Duodenal mucosa (tissue), 2 donors: ENCODE measurements around the gene FAM193B.

ENCODE experiments used
- H3K27ac ChIP-seq: one replicate; pipeline ENCODE4 v1.7.0; 2013; ENCODE audit warnings: low read depth, low read length
- H3K27me3 ChIP-seq, 2 donors: one replicate each; pipeline ENCODE4 v1.7.0; 2013; ENCODE audit warnings: low read length in 2 of 2, control low read depth in 1 of 2; ENCODE audit not compliant: insufficient read depth in 2 of 2, control insufficient read depth in 1 of 2
- H3K36me3 ChIP-seq, 2 donors: one replicate each; pipeline ENCODE4 v1.7.0; 2013; ENCODE audit warnings: low read length in 2 of 2, control low read depth in 1 of 2; ENCODE audit not compliant: insufficient read depth in 2 of 2, control insufficient read depth in 1 of 2
- H3K4me1 ChIP-seq, 2 donors: one replicate each; pipeline ENCODE4 v1.7.0; 2013; ENCODE audit warnings: low read length in 2 of 2, control low read depth in 1 of 2; ENCODE audit not compliant: insufficient read depth in 2 of 2, control insufficient read depth in 1 of 2
- H3K4me3 ChIP-seq, 2 donors: one replicate each; pipeline ENCODE4 v1.7.0; 2013; ENCODE audit warnings: low read length in 2 of 2, low read depth in 1 of 2
- H3K9ac ChIP-seq, 2 donors: one replicate each; pipeline ENCODE4 v1.7.0; 2013; ENCODE audit warnings: low read length in 2 of 2, low read depth in 1 of 2
- H3K9me3 ChIP-seq, 2 donors: one replicate each; pipeline ENCODE4 v1.7.0; 2013; ENCODE audit warnings: low read length in 2 of 2, control low read depth in 1 of 2; ENCODE audit not compliant: control insufficient read depth in 1 of 2

Gene FAM193B

DNA sequence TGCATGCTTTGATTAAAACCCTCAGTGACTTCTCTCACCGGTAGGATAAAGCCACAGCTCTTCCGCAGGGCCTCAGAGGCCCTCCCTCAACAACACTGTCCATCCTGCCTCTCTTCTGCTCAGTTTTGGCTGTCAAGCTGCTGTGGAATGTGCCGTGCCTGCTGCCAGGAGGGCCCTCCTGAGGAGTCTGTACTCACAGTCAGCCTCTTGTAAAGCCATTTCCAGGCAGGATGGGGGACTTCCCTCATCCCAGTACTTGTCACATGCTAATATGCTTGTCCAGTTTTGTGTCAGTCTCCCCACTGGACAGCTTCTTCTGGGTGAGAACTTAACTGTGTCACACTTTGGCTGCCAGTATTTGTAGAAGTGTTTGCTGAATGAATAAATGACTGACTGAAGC is 23.7 kb downstream of the FAM193B start:
- Histone ChIP-seq H3K27me3 (no peaks in the 10 kb centered on the region), H3K27ac (no peak overlapping the region)

DNA sequence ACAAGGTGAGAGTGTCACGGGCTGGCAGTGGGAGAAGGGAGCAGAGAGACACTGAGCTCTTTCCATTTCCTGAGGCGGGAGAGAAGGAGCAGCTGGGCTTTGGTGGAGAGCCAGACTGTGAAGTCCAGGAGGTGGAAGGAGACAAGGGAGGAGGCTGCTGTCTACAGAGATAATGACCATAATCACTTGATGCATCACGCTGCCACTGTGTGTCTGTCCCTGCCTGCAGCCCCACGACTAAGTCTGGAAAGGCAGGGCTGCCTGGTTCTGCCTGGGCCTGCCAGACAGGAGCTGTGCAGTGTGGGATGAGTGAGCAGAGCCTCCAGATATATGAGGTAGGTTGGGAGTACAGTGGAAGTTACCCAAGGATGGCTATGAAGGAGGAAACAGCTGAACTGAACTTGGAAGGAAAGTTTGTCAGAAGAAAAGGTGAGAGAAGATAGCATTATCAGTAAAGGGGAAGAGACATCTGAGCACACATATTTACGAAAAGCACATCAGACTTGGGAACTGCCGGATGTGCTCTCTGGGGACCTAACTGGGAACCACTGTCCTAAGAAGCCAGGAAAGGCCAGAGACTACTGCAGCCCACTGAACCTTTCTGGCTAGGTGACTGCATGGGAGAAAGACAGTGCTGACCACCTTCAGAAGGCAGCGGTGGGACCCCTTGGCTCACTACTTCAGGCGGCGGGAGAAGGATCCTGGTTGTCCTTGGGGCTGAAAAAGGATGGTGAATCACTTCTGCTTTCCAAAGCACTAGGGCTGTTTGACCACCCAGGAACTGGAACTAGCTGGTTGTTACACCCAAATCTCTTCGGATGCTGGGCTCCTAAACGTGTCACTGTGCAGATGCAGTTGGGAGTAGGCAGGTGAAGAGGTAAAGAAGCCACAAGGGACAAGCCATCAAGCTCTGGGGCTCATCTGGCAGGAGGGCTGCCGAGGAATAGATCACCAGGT is 24.8 kb downstream of the FAM193B start:
- Histone ChIP-seq H3K27me3 (no peaks in the 10 kb centered on the region), H3K4me1 (no peaks in the 10 kb centered on the region), H3K36me3 (peaks cover 55 to 89% of the 10 kb centered on the region in 2 donors), H3K4me3 (no peak overlapping the region), H3K27ac (no peak overlapping the region), H3K9ac (no peak overlapping the region), H3K9me3 (no peaks in the 10 kb centered on the region)

More for the DNA sequence above, 23.7 kb downstream of the FAM193B start:
- Histone ChIP-seq H3K4me1 (no peaks in the 10 kb centered on the region), H3K36me3 (peaks cover 57 to 80% of the 10 kb centered on the region in 2 donors), H3K9ac (no peak overlapping the region), H3K4me3 (no peak overlapping the region), H3K9me3 (no peaks in the 10 kb centered on the region)

DNA sequence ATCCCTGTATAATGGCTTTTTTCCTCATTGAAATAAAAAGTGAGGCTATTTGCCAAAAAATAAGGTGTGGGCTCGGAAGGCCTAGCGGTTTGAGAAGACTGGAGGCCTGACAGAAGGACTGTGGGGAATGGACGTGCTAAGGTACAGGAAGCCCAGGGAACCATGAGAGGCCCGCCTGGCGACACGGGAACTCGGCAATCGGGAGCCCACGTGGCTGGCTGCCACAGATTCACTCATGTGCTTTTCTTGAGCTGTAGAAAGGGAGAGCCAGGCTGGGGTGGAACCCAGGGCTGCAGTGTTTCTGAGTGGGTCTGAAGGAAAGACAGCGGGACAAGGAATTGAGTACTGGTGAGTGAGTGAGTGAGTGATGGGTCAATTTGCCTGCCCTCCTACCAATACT is 25.7 kb downstream of the FAM193B start:
- Histone ChIP-seq H3K4me1 (no peaks in the 10 kb centered on the region), H3K27me3 (no peaks in the 10 kb centered on the region), H3K36me3 (peaks cover 54 to 93% of the 10 kb centered on the region in 2 donors), H3K9me3 (no peaks in the 10 kb centered on the region), H3K4me3 (no peak overlapping the region), H3K9ac (no peak overlapping the region), H3K27ac (no peak overlapping the region)

DNA sequence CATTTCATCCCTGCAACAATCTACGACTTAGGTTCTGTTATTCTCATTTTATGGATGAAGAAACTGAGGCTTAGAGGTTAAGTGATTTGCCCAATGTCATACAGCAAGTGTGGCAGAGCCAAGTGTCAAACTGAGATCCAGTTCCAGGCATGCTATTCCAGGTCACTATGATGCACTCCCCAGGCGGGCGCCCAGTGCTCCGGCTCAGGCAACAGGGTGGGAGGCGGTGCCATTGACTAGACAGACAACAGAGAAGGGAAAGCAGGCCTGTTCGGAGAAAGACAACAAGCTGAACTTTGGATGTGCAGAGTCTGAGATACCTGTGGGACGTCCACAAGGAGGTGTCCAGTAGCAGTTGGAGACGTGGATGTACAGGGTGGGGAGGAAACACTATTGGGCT is 26.8 kb downstream of the FAM193B start:
- H3K36me3 ChIP-seq, result peaks cover 49 to 90% of the 10 kb centered on the region in 2 donors
- no peaks in the 10 kb centered on the region for H3K4me1 ChIP-seq
- H3K27ac ChIP-seq, result no peak overlapping the region
- no peaks in the 10 kb centered on the region for H3K27me3 ChIP-seq
- H3K9me3 ChIP-seq, result no peaks in the 10 kb centered on the region
- H3K4me3 ChIP-seq, result no peak overlapping the region
- H3K9ac ChIP-seq, result no peak overlapping the region

DNA sequence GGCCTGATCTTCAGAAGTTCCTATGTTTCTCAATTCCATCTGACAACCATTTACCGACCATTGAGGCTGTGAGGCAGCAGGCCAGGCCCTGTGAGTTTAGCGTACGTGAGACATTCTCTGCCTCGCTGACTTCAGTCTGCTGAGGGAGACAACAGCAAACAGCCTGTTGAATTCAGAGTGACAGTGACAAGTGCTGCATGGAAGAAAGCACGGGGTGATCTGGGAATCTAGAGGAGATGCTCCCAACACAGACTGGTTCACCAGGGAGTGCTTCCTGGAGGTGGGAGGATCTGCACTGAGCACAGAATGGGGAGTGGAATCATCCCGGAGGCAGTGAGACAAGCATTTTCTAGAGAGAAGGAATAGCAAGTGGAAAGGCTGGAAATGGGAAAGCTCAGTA is 27.6 kb downstream of the FAM193B start:
- H3K9ac ChIP-seq, result no peak overlapping the region
- no peak overlapping the region for H3K27ac ChIP-seq
- peaks cover 43 to 85% of the 10 kb centered on the region in 2 donors for H3K36me3 ChIP-seq
- no peaks in the 10 kb centered on the region for H3K4me1 ChIP-seq
- H3K9me3 ChIP-seq, result no peaks in the 10 kb centered on the region
- H3K27me3 ChIP-seq, result no peaks in the 10 kb centered on the region
- H3K4me3 ChIP-seq, result no peak overlapping the region

DNA sequence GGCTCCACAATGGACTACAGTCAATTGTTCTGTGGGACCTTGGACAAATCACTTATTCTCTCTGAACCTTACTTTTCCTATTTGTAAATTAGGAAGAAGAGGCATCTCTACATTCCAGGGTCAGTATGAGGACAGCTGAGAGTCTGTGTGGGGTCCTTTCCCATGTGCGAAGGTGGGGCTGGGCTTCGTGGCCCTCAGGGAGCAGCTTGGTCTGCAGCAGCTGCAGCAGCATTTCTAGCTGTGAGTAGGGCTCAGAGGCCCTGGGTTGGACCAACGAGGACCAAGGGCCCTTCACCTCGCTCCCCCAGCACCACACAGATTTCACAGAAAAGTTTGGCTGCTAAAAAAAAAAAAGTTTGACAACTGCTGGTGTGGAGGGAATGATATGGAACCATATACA is 28.2 kb downstream of the FAM193B start:
- H3K4me1 ChIP-seq, result no peaks in the 10 kb centered on the region
- no peak overlapping the region for H3K4me3 ChIP-seq
- no peak overlapping the region for H3K9ac ChIP-seq
- H3K27ac ChIP-seq, result no peak overlapping the region
- no peaks in the 10 kb centered on the region for H3K27me3 ChIP-seq
- no peaks in the 10 kb centered on the region for H3K9me3 ChIP-seq
- peaks cover 46 to 87% of the 10 kb centered on the region in 2 donors for H3K36me3 ChIP-seq

DNA sequence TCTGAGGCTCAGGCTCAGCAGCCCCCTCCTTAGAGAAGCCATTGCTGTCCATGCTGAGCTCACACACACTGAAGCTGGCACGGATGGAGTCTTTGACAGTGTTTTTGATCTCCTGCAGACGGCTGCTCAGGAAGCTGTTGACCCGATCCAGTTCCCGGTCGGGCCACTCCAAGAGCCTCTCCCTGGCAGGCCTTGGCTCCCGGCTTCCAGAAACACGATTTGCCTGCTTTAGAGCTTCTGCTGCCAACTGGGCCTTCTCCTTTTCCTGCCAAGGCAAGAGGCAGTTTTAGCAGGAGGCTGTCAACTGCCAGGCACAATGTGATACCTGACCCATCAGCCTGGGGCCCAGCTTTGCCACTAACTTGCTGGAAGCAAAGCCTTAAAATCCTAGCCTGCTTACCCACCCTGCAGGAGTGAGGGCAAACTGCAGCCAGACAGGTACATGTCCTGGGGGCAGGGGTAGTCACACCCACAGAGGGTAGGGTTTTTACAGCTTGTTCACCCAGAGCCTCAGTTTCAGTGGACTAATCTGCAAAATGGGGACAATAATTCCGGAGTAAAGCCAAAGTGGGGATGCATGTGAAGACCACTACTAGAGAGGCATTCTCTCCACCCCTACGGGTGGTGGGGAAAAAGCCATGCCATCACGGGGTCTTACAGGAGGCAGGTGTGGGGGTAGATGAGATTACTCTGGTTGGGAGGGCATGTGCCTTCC is 29.3 kb downstream of the FAM193B start:
- Histone ChIP-seq H3K27me3 (no peaks in the 10 kb centered on the region), H3K27ac (no peak overlapping the region), H3K4me1 (no peaks in the 10 kb centered on the region), H3K36me3 (peaks cover 40 to 87% of the 10 kb centered on the region in 2 donors), H3K9me3 (no peaks in the 10 kb centered on the region), H3K4me3 (no peak overlapping the region), H3K9ac (no peak overlapping the region)

DNA sequence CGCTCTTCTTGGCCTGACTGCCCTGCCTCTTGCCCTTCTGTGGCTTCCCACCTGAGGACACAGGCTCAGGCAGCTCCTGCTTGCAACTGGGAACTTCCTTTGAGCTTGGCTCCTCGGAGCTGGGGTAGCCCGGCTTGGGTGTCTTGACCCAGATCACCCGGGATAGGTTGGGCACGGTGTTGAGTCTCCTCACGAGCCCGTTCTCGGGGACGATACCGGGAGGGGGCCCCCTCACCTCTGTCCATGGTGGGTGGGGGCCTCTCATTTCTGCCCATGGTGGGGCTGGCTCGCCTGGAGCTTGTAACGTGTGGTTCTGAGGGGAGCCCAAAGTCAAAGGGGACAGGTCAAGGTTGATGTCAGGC is 29.8 kb downstream of the FAM193B start:
- no peak overlapping the region for H3K4me3 ChIP-seq
- H3K9me3 ChIP-seq, result no peaks in the 10 kb centered on the region
- no peak overlapping the region for H3K27ac ChIP-seq
- no peaks in the 10 kb centered on the region for H3K4me1 ChIP-seq
- H3K36me3 ChIP-seq, result peaks cover 36 to 86% of the 10 kb centered on the region in 2 donors
- no peak overlapping the region for H3K9ac ChIP-seq
- no peaks in the 10 kb centered on the region for H3K27me3 ChIP-seq

DNA sequence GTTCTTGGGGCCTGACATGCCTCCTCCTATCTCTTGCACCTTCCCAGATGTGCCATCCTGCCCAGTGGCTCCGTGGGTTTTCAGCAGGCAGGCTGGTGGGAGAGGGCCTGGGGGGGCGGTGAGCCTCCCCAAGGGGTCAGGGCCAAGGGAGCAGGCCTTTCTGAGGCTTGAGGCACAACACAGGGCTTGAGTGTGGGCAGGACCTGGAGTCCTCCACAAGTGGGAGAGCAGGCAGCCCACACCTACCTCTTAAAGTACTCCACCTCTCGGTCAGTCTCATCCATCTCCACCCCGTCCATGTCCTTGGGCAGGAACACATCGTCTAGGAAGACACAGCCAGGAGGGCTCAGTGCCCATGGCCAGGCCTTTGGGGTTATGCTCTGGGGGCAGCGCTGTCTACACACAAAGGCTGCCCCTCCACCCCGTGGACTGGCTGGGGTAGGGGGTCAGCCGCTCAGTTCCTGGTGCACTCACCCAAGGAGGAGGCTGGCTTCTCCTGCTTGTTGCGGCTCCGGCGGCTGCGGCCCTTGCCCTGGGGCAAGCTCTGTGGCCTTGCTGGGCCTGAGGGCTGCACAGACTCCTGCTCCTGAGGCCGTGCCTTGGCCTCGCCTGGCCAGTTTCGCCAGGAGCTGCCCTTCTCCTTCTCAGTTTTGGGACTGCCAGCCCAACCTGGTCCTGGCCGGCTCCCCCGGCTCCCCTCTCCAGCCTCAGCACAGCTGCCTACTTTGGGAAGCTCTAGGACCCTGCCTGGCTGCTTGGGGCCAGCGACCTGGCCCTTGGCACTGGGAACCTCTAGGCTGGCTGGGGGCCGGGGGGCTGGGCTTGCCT is 30.4 kb downstream of the FAM193B start:
- Histone ChIP-seq H3K4me1 (peaks cover 0 to 6% of the 10 kb centered on the region in 2 donors), H3K9ac (no peak overlapping the region), H3K27ac (no peak overlapping the region), H3K4me3 (no peak overlapping the region), H3K27me3 (no peaks in the 10 kb centered on the region), H3K9me3 (no peaks in the 10 kb centered on the region), H3K36me3 (peaks cover 37 to 84% of the 10 kb centered on the region in 2 donors)
